IMR-90 (cell line): ENCODE data around the gene SNRPF. TPM values are rescaled to one million over a fixed set of nuclear protein-coding genes. Genes with fewer than 3 reads are reported as not detected.

Experiments used
- ATAC-seq: fragments of 200-7000 bp; cut with Tn5 transposase; 2 replicates; pipeline ENCODE4 v1.9.1; 2020; ENCODE audit warnings: low read depth, mild to moderate bottlenecking, moderate library complexity
- BruUV-seq: library from RNA; stranded (reverse); fragments of 400-500 nt; replicated peaks from 2 replicates; lab custom pipeline; 2021; lab: Mats Ljungman, UMichigan
- CTCF ChIA-PET: fragments of 300-600 bp; formaldehyde crosslinking; extraction: SDS; loops from one replicate; lab custom pipeline; 2021; ENCODE audit warnings: antibody characterized with exemption; lab: Yijun Ruan, JAX
- POLR2A ChIA-PET: fragments of 300-600 bp; sonication (Branson Sonifier 250); formaldehyde crosslinking; loops from one replicate; lab custom pipeline; 2022; ENCODE audit warnings: antibody characterized with exemption; ENCODE audit not compliant: unreplicated experiment; lab: Charles Lee
- DNase-seq: peaks from one replicate; pipeline ENCODE4 v3.0.0; 2013
- H2AFZ ChIP-seq: replicated peaks from 2 replicates; pipeline ENCODE3; 2013; ENCODE audit warnings: low read length, mild to moderate bottlenecking; ENCODE audit not compliant: poor library complexity
- H2AK5ac ChIP-seq: 2 replicates; pipeline ENCODE4 v1.6.1; 2013; ENCODE audit warnings: low read depth, low read length, inconsistent platforms
- H2AK9ac ChIP-seq: replicated peaks from 2 replicates; pipeline ENCODE3; 2013; ENCODE audit warnings: mild to moderate bottlenecking, low read depth, low read length, moderate library complexity; ENCODE audit not compliant: poor library complexity
- H2BK120ac ChIP-seq: 2 replicates; pipeline ENCODE4 v1.6.1; 2013; ENCODE audit warnings: low read depth, low read length, inconsistent platforms
- H2BK15ac ChIP-seq: 3 replicates; pipeline ENCODE4 v1.6.1; 2013; ENCODE audit warnings: low read depth, low read length, inconsistent platforms
- H2BK20ac ChIP-seq: 2 replicates; pipeline ENCODE4 v1.6.1; 2013; ENCODE audit warnings: low read depth, mild to moderate bottlenecking, inconsistent platforms, low read length, moderate library complexity
- H2BK5ac ChIP-seq: 2 replicates; pipeline ENCODE4 v1.6.1; 2013; ENCODE audit warnings: mild to moderate bottlenecking, low read depth, low read length, inconsistent platforms; ENCODE audit not compliant: poor library complexity, severe bottlenecking
- H3K14ac ChIP-seq: replicated peaks from 2 replicates; pipeline ENCODE4 v1.6.1; 2013; ENCODE audit warnings: low read depth, low read length, inconsistent platforms
- H3K18ac ChIP-seq: 2 replicates; pipeline ENCODE4 v1.6.1; 2013; ENCODE audit warnings: low read depth, low read length, control low read depth
- H3K23ac ChIP-seq: 2 replicates; pipeline ENCODE4 v1.6.1; 2013; ENCODE audit warnings: low read depth, low read length, inconsistent platforms
- H3K27ac ChIP-seq: 2 replicates; pipeline ENCODE4 v1.5.1; 2013; ENCODE audit warnings: mild to moderate bottlenecking, control low read depth, low read length; ENCODE audit not compliant: insufficient read depth
- H3K27me3 ChIP-seq: 2 replicates; pipeline ENCODE4 v1.6.1; 2013; ENCODE audit warnings: low read length; ENCODE audit not compliant: control insufficient read depth, insufficient read depth
- H3K36me3 ChIP-seq: 2 replicates; pipeline ENCODE4 v1.6.1; 2013; ENCODE audit warnings: low read length, mixed read lengths; ENCODE audit not compliant: control insufficient read depth, insufficient read depth
- H3K4ac ChIP-seq: 2 replicates; pipeline ENCODE4 v1.6.1; 2013; ENCODE audit warnings: low read depth, low read length, inconsistent platforms
- H3K4me1 ChIP-seq: 2 replicates; pipeline ENCODE4 v1.6.1; 2013; ENCODE audit warnings: low read length, mixed read lengths; ENCODE audit not compliant: control insufficient read depth, insufficient read depth
- H3K4me2 ChIP-seq: 2 replicates; pipeline ENCODE4 v1.6.1; 2013; ENCODE audit warnings: low read depth, mild to moderate bottlenecking, control low read depth, low read length, moderate library complexity
- H3K4me3 ChIP-seq: 2 replicates; pipeline ENCODE4 v1.5.1; 2013; ENCODE audit warnings: low read depth, mild to moderate bottlenecking, control low read depth, low read length, moderate library complexity; ENCODE audit not compliant: insufficient read depth
- H3K56ac ChIP-seq: 2 replicates; pipeline ENCODE4 v1.6.1; 2013; ENCODE audit warnings: low read length, inconsistent platforms; ENCODE audit not compliant: insufficient read depth; ENCODE audit errors: extremely low read depth
- H3K79me1 ChIP-seq, 2 experiments: 2 replicates each; pipeline ENCODE4 v1.6.1; 2013; ENCODE audit warnings: low read length in 2 of 2, inconsistent platforms in 1 of 2, low read depth in 1 of 2
- H3K9ac ChIP-seq: 2 replicates; pipeline ENCODE4 v1.6.1; 2013; ENCODE audit warnings: low read depth, low read length, control low read depth
- H3K9me1 ChIP-seq: 2 replicates; pipeline ENCODE4 v1.6.1; 2013; ENCODE audit warnings: low read length, inconsistent platforms; ENCODE audit not compliant: insufficient read depth
- H3K9me3 ChIP-seq: 2 replicates; pipeline ENCODE4 v1.6.1; 2013; ENCODE audit warnings: low read length; ENCODE audit not compliant: control insufficient read depth, insufficient read depth
- H4K20me1 ChIP-seq: 2 replicates; pipeline ENCODE4 v1.6.1; 2013; ENCODE audit warnings: low read length, inconsistent platforms; ENCODE audit not compliant: insufficient read depth
- H4K5ac ChIP-seq: 2 replicates; pipeline ENCODE4 v1.6.1; 2013; ENCODE audit warnings: mild to moderate bottlenecking, low read depth, low read length, control low read depth
- H4K8ac ChIP-seq, 2 experiments: 2 replicates each; pipeline ENCODE4 v1.6.1; 2013; ENCODE audit warnings: low read depth in 2 of 2, low read length in 2 of 2, control low read depth in 1 of 2, inconsistent platforms in 1 of 2
- H4K91ac ChIP-seq: 2 replicates; pipeline ENCODE4 v1.6.1; 2013; ENCODE audit warnings: low read depth, low read length, inconsistent platforms; ENCODE audit not compliant: insufficient read depth
- BHLHE40 ChIP-seq: fragments of 150-350 bp; IDR thresholded peaks from 2 replicates; pipeline ENCODE4 v1.6.1; 2016; ENCODE audit warnings: mild to moderate bottlenecking, low read depth, low read length
- CEBPB ChIP-seq: IDR thresholded peaks from 2 replicates; pipeline ENCODE4 v1.6.1; 2012; ENCODE audit warnings: low read depth, low read length, improper control_type of control experiment
- CHD1 ChIP-seq: IDR thresholded peaks from 2 replicates; pipeline ENCODE4 v1.6.1; 2012; ENCODE audit warnings: low read depth, low read length, improper control_type of control experiment
- CTCF ChIP-seq: conservative IDR thresholded peaks from 2 replicates; pipeline ENCODE4 v1.5.1; 2012; ENCODE audit warnings: mild to moderate bottlenecking, low read depth, low read length, improper control_type of control experiment
- ELK1 ChIP-seq: fragments of 150-350 bp; IDR thresholded peaks from 2 replicates; pipeline ENCODE4 v1.6.1; 2016; ENCODE audit warnings: low read depth, mild to moderate bottlenecking, low read length, moderate library complexity, borderline replicate concordance
- FOS ChIP-seq: fragments of 150-350 bp; IDR thresholded peaks from 2 replicates; pipeline ENCODE4 v1.6.1; 2016; ENCODE audit warnings: low read depth, low read length
- MAFK ChIP-seq: IDR thresholded peaks from 2 replicates; pipeline ENCODE4 v1.6.1; 2012; ENCODE audit warnings: low read depth, low read length, improper control_type of control experiment
- MAZ ChIP-seq: IDR thresholded peaks from 2 replicates; pipeline ENCODE4 v1.6.1; 2012; ENCODE audit warnings: low read depth, mild to moderate bottlenecking, low read length, improper control_type of control experiment, moderate library complexity, borderline replicate concordance
- MXI1 ChIP-seq: IDR thresholded peaks from 2 replicates; pipeline ENCODE4 v1.6.1; 2012; ENCODE audit warnings: low read depth, mild to moderate bottlenecking, low read length, moderate library complexity, borderline replicate concordance
- NFE2L2 ChIP-seq: fragments of 150-350 bp; IDR thresholded peaks from 2 replicates; pipeline ENCODE4 v1.6.1; 2016; ENCODE audit warnings: low read depth, mild to moderate bottlenecking, low read length
- POLR2A ChIP-seq: IDR thresholded peaks from 2 replicates; pipeline ENCODE4 v1.6.1; 2012; ENCODE audit warnings: mild to moderate bottlenecking, low read depth, low read length
- RAD21 ChIP-seq: IDR thresholded peaks from 2 replicates; pipeline ENCODE4 v1.6.1; 2012; ENCODE audit warnings: low read length, improper control_type of control experiment
- SMC3 ChIP-seq: fragments of 150-350 bp; IDR thresholded peaks from 2 replicates; pipeline ENCODE4 v1.6.1; 2016; ENCODE audit warnings: low read depth, mild to moderate bottlenecking, antibody characterized with exemption, low read length, moderate library complexity
- USF2 ChIP-seq: fragments of 150-350 bp; IDR thresholded peaks from 2 replicates; pipeline ENCODE4 v1.6.1; 2017; ENCODE audit warnings: mild to moderate bottlenecking, antibody characterized with exemption, low read length, low read depth
- WGBS, 2 experiments: methylation state at CpG; one replicate each; pipeline versions ENCODE4 v1.1.5 to v1.1.7; 2013; ENCODE audit warnings: missing lambda C conversion rate in 2 of 2; ENCODE audit not compliant: insufficient read length in 1 of 2; ENCODE audit errors: extremely low coverage in 2 of 2; 5-methylcytosine and 5-hydroxymethylcytosine counted together
- dilution Hi-C: fragments of 300-500 bp; cut with HindIII; formaldehyde crosslinking; loops from one replicate; pipeline ENCODE4 v1.14.3; 2018; ENCODE audit warnings: low sequenced_read_pairs; ENCODE audit not compliant: unreplicated experiment
- in situ Hi-C: fragments of 300-500 bp; cut with MboI; formaldehyde crosslinking; loops from 3 replicates; pipeline ENCODE4 v1.14.3; 2019; ENCODE audit warnings: low sequenced_read_pairs, inconsistent platforms, mixed read lengths
- intact Hi-C: fragments of 100-400 bp; cut with micrococcal nuclease; formaldehyde crosslinking; loops from 2 replicates; pipeline ENCODE4 v1.10.0; 2022
- polyA plus RNA-seq, 3 experiments: library from polyadenylated mRNA; depleted of rRNA; stranded (reverse); fragments of >200 nt; gene quantifications; 2 replicates each; pipeline ENCODE4 v1.2.3, GENCODE V29; 2012; ENCODE audit warnings: low replicate concordance in 1 of 3
- total RNA-seq: library from RNA; depleted of rRNA; stranded (reverse); fragments of >200 nt; gene quantifications from 2 replicates; pipeline ENCODE4 v1.2.3, GENCODE V29; 2012

SNRPF gene
- total and polyA plus RNA-seq, 2 of the 4 experiments (the other 2 are of a cell fraction), result 5.0 to 27.9 TPM

DNA sequence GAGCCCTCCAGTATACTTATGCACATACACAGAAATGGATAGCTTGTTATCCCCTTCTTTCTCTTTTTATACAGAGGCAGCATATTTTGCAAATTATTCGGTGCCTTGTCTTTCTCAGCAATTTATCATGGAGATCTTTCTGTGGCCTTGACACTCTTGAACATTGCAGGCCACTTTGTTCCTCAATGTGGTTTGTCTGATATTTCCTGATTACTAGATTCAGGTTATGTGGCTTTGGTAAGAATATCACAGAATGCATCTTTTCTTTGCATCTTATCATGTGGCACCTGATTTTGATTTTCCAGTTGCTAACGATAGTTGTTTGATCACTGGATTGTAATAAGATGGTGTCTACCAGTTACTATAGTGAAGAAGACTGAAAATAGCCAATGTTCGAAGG, 7.1 kb upstream of the SNRPF start (continued):
- TF ChIP-seq CEBPB (no peak), CHD1 (no peak), MAZ (no peak), FOS (no peak)

DNA sequence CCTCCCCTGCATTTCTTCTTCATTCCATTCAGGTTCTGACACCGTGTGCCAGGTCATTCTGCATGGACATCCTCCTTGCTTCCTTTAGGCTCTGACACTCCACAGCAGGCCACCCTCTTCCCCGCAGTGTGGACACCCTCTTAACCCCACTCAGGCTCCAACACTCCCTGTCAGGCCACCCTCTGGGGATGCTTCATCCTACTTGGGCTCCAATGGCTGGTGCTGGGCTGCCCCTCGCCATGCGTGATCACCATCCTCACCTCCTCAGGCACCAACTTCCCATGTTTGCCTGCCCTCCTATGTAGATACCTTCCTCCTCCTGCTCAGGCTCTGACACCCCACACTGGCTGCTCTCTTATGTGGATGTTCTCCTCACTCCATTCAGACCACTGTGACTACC, 6.6 kb upstream of the SNRPF start:
- Histone ChIP-seq H3K27ac (no peak overlapping the region), H3K4me1 (no peaks in the 10 kb centered on the region), H3K27me3 (peaks cover 8% of the 10 kb centered on the region), H3K56ac (no peak overlapping the region), H3K36me3 (no peaks in the 10 kb centered on the region), H4K8ac (no peak overlapping the region), H3K79me1 (no peaks in the 10 kb centered on the region), H3K4me3 (no peak overlapping the region), H4K91ac (no peak overlapping the region), H3K14ac (no peak overlapping the region), H3K9me3 (no peaks in the 10 kb centered on the region), H2BK120ac (no peak overlapping the region), H3K4me2 (no peak overlapping the region), H2BK5ac (no peak overlapping the region), H3K9me1 (no peaks in the 10 kb centered on the region), H2BK15ac (no peak overlapping the region), H2AFZ (no peak overlapping the region), H4K20me1 (no peaks in the 10 kb centered on the region), H3K4ac (no peak overlapping the region), H2BK20ac (no peak overlapping the region), H2AK5ac (no peak overlapping the region), H3K23ac (no peak overlapping the region), H4K5ac (no peak overlapping the region), H2AK9ac (no peak overlapping the region), H3K9ac (no peak overlapping the region), H3K18ac (no peak overlapping the region)
- no TSS peak for BruUV-seq
- 78% methylated on average over 4 of the region's 4 CpGs; no CpG with 5 or more reads in 1 of the 2 experiments for WGBS, 2 experiments
- intact Hi-C loops, result no loop called here
- ChIA-PET POLR2A (no interaction called here), CTCF (no interaction called here)
- DNase-seq, result no peak
- in situ Hi-C loops, result no loop called here
- no peak for ATAC-seq
- dilution Hi-C loops, result no loop called here
- TF ChIP-seq RAD21 (no peak), MXI1 (no peak), SMC3 (no peak), MAFK (no peak), NFE2L2 (no peak), CTCF (no peak), MAZ (no peak), CEBPB (no peak), CHD1 (no peak), BHLHE40 (no peak), POLR2A (no peak), USF2 (no peak), FOS (no peak), ELK1 (no peak)
